Measurements from ENCODE around the gene NTM. TPM values are rescaled to one million over a fixed set of nuclear protein-coding genes. Genes with fewer than 3 reads are reported as not detected.

Gene NTM
- total RNA-seq, 4 donors from 2014 or later, result 0.21 to 3.2 (median 0.84) TPM

DNA sequence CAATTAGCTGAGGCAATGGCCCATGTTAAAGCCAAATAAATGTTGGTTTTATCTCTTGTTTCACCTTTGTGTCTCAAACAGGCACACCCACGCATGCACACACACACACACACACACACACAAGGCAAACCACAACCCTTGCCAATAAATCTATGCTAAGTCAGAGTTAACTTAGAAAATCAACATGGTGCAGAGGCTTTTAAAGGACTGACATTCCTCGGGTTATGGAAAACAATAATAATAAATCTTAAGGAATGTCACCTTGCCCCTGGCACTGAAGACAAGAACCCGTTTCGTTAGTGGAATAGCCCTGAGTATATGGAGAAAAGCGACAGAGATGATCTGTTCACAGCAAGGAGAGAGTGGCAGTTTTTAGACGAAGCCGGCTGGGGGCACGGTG is 326.3 kb downstream of the NTM start:
- Histone ChIP-seq H3K27ac (no peak overlapping the region), H3K9me3 (no peaks in the 10 kb centered on the region), H3K27me3 (peaks cover 0 to 63% (median 0%) of the 10 kb centered on the region in 4 donors), H3K4me1 (peaks cover 0 to 13% (median 10%) of the 10 kb centered on the region in 3 donors), H3K4me3 (no peak overlapping the region), H3K36me3 (no peaks in the 10 kb centered on the region)
- WGBS, 2 donors, result 52 to 62% methylated on average over 8 of the region's 8 CpGs
- DNase-seq, result no peak
- TF ChIP-seq POLR2A (IDR thresholded peaks at IDR 0.05), result no peak
- intact Hi-C loops (cut with DNase I), result no loop called here

DNA sequence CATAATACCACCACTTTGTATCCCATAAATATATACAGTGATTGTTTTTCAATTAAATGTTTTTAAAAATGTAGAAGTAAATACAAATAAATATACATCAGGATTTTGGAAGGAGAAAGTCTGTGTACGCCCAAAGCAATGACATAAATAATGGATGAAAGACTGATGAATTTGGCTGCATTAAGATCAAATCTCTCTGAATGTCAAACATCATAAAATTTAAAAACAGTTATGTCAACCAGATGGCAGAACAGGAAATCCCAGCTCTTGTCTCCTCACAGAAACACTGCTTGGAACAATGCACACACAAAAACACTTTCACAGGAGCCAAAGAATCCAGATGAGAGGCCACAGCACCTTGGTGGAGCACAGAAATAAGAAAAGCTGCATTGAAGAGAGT is 332.9 kb downstream of the NTM start:
- Histone ChIP-seq H3K4me1 (no peaks in the 10 kb centered on the region), H3K9me3 (peaks cover 0 to 12% (median 4%) of the 10 kb centered on the region in 3 donors), H3K27me3 (peaks cover 0 to 10% (median 0%) of the 10 kb centered on the region in 4 donors), H3K36me3 (no peaks in the 10 kb centered on the region), H3K4me3 (no peak overlapping the region), H3K27ac (no peak overlapping the region)
- TF ChIP-seq, protein P1, sequence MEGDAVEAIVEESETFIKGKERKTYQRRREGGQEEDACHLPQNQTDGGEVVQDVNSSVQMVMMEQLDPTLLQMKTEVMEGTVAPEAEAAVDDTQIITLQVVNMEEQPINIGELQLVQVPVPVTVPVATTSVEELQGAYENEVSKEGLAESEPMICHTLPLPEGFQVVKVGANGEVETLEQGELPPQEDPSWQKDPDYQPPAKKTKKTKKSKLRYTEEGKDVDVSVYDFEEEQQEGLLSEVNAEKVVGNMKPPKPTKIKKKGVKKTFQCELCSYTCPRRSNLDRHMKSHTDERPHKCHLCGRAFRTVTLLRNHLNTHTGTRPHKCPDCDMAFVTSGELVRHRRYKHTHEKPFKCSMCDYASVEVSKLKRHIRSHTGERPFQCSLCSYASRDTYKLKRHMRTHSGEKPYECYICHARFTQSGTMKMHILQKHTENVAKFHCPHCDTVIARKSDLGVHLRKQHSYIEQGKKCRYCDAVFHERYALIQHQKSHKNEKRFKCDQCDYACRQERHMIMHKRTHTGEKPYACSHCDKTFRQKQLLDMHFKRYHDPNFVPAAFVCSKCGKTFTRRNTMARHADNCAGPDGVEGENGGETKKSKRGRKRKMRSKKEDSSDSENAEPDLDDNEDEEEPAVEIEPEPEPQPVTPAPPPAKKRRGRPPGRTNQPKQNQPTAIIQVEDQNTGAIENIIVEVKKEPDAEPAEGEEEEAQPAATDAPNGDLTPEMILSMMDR (IDR thresholded peaks at IDR 0.05), result no peak
- no peak for TF ChIP-seq POLR2A (IDR thresholded peaks at IDR 0.05)
- intact Hi-C loops (cut with DNase I), result no loop called here
- WGBS, 2 donors, result 76 to 78% methylated on average over 1 of the region's 1 CpG
- DNase-seq, result no peak

- H3K27me3 ChIP-seq, result no peaks in the 10 kb centered on the region
- 81 to 93% methylated on average over 2 of the region's 2 CpGs for WGBS, 2 donors
- no peak overlapping the region for H3K4me3 ChIP-seq
- H3K27ac ChIP-seq, result no peak overlapping the region
- TF ChIP-seq POLR2A (IDR thresholded peaks at IDR 0.05), result no peak
- TF ChIP-seq, protein P1 (IDR thresholded peaks at IDR 0.05), result no peak
- no peak for DNase-seq
- intact Hi-C loops (cut with DNase I), result no loop called here
- H3K36me3 ChIP-seq, result no peaks in the 10 kb centered on the region
- H3K4me1 ChIP-seq, result no peaks in the 10 kb centered on the region
- peaks cover 0 to 12% (median 4%) of the 10 kb centered on the region in 3 donors for H3K9me3 ChIP-seq
These were observed 334.3 kb downstream of the NTM start for GRCh38 chr11:131704682-131705081.

DNA sequence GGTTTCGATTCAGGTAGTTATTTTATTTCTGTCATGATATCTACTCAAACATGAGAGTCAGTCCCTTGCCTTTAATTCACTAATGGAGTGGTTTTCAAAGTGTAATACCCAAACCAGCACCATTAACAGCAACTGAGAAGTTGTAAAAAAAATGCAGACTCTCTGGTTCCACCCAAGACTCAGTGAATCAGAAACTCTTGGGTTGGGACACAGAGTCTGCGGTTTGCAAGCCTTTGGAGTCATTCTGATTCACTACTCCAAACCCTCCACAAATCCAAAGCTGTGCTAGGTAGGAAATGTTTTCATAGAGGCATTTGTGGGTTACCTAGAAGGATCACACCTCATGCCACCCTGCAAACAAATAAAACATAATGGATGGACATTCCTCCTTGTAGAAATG is 340.1 kb downstream of the NTM start:
- Histone ChIP-seq H3K4me3 (no peak overlapping the region), H3K4me1 (no peaks in the 10 kb centered on the region), H3K9me3 (no peaks in the 10 kb centered on the region), H3K27me3 (no peaks in the 10 kb centered on the region), H3K27ac (no peak overlapping the region), H3K36me3 (no peaks in the 10 kb centered on the region)
- 66 to 86% methylated on average over 2 of the region's 2 CpGs for WGBS, 2 donors
- intact Hi-C loops (cut with DNase I), result no loop called here
- no peak for TF ChIP-seq POLR2A (IDR thresholded peaks at IDR 0.05)
- TF ChIP-seq, protein P1 (IDR thresholded peaks at IDR 0.05), result no peak
- DNase-seq, result no peak

DNA sequence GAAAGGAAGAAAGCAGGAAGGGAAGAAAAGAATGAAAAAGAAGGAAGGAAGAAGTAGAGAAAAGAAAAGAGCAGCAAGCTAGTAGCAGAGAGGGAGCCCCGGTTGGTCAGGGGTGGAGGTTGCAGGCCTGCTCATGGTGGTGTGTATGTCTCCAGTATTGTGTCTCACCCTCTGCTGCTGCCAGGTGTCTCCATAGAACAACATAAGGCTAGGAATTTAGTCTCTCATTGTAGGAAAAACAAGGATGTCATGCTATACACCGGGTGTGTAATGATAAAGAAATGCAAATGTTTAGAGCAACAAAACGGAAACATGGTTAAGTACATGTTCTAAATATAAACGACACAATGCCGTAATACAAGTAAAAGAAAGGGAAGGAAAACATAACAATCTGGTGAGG is 342.5 kb downstream of the NTM start:
- Histone ChIP-seq H3K36me3 (no peaks in the 10 kb centered on the region), H3K27me3 (no peaks in the 10 kb centered on the region), H3K4me1 (no peaks in the 10 kb centered on the region), H3K9me3 (no peaks in the 10 kb centered on the region), H3K4me3 (no peak overlapping the region), H3K27ac (no peak overlapping the region)
- no peak for TF ChIP-seq POLR2A (IDR thresholded peaks at IDR 0.05)
- TF ChIP-seq, protein P1 (IDR thresholded peaks at IDR 0.05), result no peak
- 50 to 71% methylated on average over 5 of the region's 5 CpGs for WGBS, 2 donors
- intact Hi-C loops (cut with DNase I), result no loop called here
- DNase-seq, result no peak

DNA sequence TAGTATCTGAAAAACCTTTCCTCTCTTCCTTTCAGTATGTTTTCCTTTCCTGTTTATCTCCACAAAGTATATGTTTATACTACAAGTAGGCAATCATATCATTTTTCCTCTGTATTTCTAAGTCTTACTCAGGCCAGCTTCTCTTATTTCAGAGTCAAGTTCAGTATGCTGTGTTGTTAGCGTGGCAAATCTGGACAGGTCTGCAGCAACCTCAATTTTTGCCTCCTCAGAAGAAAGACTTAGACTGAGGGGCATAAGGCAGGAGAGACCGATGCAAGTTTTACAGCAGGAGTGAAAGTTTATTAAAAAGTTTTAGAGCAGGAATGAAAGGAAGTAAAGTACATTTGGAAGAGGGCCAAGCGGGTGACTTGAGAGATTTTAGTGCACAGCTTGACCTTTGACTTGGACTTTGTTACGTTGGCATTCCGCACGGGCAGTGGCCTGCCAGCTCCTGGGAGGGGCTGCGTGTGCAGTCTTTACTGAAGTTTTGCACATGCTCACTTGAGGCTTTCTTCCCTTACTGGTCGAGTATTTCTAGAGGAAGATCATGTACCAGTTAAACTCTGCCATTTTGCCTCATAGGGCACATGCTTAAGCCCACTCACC is 343.2 kb downstream of the NTM start:
- no peaks in the 10 kb centered on the region for H3K27me3 ChIP-seq
- DNase-seq, result no peak
- no peak overlapping the region for H3K27ac ChIP-seq
- TF ChIP-seq POLR2A (IDR thresholded peaks at IDR 0.05), result no peak
- TF ChIP-seq, protein P1 (IDR thresholded peaks at IDR 0.05), result no peak
- H3K4me3 ChIP-seq, result no peak overlapping the region
- H3K4me1 ChIP-seq, result no peaks in the 10 kb centered on the region
- H3K9me3 ChIP-seq, result no peaks in the 10 kb centered on the region
- 71 to 77% methylated on average over 8 of the region's 8 CpGs for WGBS, 2 donors
- H3K36me3 ChIP-seq, result no peaks in the 10 kb centered on the region
- intact Hi-C loops (cut with DNase I), result no loop called here

Data from esophagus squamous epithelium (tissue), 5 donors.